ENCODE data around the gene PTPRN2.
"Not testable (repeated sequence)": the region's sequence is repeated elsewhere in the genome, so short reads cannot be mapped to it uniquely, and the experiment has no call there.

The PTPRN2 gene

DNA sequence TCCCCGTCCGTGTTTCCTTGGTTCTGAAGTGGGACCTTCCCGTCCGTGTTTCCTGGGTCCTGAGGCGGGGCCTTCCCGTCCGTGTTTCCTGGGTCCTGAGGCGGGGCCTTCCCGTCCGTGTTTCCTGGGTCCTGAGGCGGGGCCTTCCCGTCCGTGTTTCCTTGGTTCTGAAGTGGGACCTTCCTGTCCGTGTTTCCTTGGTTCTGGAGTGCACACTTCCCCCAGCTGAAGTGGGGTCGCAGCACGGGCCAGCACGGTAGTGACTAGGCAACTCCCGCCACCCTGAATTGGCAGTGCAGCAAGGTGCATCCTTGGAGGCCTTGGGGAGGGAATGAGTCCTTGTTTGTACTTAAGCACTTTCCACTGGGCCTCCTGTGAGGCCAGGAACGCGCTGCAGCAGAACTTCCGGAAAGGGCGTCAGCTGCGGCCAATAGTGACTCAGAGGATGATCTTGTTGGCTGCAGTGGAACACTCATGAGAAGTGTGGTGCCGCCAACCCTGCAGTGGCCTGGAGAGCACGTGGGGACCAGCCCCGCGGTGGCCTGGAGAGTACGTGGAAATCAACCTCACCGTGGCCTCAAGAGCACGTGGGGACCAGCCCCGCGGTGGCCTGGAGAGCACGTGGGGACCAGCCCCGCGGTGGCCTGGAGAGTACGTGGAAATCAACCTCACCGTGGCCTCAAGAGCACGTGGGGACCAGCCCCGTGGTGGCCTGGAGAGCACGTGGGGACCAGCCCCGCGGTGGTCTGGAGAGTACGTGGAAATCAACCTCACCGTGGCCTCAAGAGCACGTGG is 685.6 kb downstream of the PTPRN2 start:
- DNase-seq (ENCODE audit: low read depth in 2 of 2, low spot score in 1 of 2) = not testable (repeated sequence)

DNA sequence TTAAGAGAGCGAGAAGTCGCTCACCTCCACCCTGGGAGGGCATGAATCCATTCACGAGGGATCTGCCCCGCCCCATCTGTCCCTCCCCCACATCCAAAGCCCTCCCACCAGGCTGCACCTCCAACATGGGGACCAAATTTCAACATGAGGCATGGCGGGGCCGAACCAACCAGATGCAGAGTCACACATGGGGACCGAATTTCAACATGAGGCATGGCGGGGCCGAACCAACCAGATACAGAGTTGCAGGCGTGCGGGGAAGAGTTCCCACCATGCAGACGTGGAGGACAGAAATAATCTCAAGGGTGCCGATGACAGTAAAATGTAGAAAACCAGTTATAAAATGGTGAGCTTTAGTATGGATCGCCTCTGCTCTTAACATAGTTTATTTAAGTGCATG is 686.5 kb downstream of the PTPRN2 start:
- DNase-seq (ENCODE audit: low read depth in 2 of 2, low spot score in 1 of 2) = no peak

DNA sequence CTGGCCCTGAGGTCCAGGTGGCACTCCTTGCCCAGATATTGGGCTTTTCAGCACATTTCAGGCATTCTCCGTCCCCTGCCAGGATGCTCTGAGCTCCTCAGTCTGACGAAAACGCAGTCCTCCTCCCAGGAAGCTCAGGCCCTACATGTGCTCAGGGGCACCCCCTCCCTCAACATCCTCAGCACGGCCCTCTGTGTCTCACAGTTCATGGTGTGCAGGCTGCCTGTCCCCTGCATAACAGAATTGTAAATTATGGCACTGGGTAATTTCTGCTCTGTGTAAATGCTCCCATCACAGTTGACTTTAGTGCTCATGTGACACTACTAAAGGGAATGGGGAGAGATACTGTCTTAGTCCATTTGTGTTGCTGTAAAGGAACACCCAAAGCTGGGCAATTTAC is 687.1 kb downstream of the PTPRN2 start:
- DNase-seq (ENCODE audit: low read depth in 2 of 2, low spot score in 1 of 2) = no peak

DNA sequence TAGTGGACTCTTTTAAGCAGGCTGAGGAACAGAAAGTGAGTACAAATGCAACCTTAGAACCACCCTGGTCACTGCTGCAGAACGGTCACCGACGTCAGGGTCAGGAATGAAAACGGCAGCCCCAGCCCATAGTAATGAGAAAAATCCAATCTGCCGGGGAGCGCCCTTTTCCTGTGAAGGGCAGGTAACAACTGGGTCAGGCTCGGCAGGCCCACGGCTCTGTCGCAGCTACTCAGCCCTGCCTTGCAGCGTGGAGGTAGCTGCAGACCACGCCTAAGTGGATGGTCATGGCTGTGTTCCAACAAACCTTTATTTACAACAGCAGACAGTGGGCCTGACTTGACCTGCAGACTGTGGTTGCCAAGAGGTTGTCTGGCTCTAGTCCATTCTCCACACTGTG is 687.6 kb downstream of the PTPRN2 start:
- DNase-seq (ENCODE audit: low read depth in 2 of 2, low spot score in 1 of 2) = no peak

DNA sequence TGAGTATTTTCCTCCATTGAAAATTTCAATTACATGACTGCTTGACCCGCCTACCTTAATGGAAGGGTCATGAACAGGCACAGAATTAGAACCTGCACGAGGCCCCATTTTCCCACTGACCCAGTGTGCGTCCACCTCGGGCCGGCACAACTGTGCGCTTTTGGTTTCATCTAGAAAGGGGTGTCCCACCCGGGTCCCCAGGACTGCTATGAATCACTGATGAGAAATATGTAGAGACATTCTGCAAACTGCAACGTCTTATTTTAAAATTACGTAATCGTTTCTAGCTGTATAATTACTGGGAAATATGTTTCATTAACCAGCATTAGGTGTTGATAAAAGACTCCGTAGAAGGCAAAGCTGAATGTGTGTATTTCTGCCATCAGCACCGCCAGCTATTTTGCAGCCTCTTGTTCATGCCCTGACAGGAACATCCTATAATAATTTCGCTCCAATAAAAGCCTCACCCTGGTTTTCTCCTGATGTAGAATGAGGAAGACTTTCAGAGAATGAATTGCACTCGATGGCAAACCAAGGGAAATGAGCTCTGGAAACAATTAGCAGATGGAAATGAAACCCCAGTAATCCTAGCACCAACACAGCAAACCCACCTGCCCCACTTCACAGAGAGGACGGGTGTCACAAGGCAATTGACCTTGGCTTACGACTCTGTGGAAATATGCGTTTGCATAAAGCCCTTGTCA is 688.7 kb downstream of the PTPRN2 start:
- no peak for DNase-seq (ENCODE audit: low read depth in 2 of 2, low spot score in 1 of 2)

DNA sequence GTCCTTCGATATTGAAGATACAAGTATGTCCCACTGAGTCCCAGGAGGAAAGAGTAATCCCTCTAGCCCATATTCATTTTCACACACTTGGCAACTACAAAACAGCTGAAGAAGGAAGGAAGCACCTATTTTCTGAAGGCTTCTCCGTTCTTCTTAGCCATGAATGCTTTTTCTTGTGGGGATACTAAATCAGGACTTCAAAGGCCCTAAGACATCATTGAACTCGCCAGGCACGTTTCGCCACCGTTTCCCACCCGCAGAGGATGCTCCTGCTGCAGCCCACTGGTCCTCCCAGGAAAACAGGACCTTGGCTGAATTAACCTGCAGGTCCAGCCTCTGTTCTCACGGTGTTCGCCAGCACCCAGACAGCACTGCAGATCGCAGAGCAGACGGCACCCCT is 689.4 kb downstream of the PTPRN2 start:
- no peak for DNase-seq (ENCODE audit: low read depth in 2 of 2, low spot score in 1 of 2)

DNA sequence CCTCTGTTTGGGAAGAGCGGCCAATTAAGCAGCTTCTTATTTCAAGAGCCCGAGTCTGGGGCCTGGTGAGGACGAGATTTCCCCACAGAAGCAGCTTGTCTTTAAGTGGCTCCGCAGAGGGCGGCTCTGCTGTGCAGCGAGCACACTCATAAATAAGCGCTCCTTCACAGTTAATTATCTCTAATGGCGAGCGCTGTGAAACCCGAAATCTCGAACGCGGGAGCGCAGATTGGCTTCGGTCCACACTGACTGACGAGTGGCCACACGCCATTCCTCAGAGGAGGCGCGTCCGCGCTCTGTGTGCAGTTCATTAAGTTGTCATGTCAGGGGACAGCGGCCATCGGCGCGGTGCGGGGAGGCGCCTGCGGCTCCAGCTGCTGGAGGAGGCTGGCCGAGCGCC is 689.9 kb downstream of the PTPRN2 start:
- DNase-seq (ENCODE audit: low read depth in 2 of 2, low spot score in 1 of 2) = no peak

DNA sequence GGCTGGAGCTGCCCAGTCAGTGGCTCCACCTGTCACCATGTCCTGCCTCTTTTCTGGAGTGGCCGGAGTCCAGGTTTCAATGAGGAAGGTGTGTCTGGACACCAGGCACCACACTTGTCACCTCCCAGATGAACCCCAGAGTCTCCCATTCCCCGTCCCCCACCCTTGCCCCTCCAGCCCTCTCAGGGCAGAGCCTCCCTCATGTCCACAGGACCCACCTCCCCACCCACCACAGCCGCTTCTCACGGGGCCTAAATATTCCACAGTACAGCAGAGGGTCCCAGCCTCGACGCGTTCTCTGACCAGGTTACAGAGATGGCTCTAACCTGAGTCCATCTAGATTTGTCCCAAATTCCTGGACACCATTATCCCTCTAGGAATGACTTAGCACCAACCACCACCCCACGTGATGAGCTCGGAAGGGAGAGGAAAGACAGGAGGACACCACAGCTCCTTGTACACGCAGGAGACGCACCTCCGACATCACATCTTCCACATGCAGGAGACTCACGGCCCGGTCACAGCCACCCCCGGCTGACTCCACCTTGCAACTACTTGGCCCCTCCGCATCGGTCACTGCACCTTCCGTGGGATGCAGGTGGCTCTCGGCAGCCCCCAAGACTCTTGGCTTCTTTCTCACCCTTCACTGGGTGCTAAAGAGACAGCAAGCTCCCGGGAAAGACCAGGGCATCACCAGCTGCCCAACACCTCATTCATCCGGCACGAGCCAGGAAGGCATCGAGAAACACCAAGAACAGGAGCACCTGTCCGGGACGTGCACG is 690.7 kb downstream of the PTPRN2 start:
- no peak for DNase-seq (ENCODE audit: low read depth in 2 of 2, low spot score in 1 of 2)

DNA sequence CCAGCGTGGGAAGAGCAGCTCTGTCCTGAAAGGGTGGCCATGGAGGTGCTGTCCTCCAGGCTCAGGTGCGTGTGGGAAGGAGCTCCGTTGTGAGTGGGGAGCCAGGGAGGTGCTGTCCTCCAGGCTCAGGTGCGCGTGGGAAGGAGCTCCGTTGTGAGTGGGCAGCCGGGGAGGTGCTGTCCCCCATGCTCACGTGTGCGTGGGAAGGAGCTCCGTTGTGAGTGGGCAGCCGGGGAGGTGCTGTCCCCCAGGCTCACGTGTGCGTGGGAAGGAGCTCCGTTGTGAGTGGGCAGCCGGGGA is 691.3 kb downstream of the PTPRN2 start:
- DNase-seq (ENCODE audit: low read depth in 2 of 2, low spot score in 1 of 2) = not testable (repeated sequence)

DNA sequence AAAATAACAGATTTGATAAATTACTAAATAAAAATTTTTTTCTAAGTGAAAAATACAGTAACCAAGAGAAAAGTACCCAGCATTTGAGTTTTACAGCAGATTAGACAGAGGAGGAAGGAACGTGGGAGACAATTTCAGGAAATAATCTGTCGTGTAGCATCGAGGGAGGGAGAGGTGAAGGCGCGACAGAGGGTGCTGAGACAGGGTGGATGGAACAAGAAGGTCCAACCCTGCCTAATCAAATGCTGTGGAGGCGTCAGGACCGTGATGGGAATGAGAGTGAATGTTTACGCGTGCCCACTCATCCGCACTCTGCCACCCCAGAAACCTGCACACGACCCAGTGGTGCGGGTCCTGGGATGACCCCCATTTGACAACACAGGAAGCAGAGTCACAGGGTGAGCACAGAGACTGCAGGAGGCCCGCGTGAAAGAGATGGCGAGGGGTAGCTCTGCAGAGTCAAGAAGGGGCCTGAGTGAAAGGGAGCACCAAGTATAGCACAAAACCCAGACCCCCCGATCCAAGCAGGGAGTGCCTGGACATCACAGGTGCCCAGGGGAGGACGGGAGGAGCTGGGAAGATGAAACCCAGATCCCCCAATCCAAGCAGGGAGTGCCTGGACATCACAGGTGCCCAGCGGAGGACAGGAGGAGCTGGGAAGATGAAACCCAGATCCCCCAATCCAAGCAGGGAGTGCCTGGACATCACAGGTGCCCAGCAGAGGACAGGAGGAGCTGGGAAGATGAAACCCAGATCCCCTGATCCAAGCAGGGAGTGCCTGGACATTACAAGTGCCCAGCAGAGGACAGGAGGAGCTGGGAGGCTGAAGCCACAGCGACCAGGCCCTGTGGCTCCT is 691.9 kb downstream of the PTPRN2 start:
- DNase-seq (ENCODE audit: low read depth in 2 of 2, low spot score in 1 of 2) = no peak

DNA sequence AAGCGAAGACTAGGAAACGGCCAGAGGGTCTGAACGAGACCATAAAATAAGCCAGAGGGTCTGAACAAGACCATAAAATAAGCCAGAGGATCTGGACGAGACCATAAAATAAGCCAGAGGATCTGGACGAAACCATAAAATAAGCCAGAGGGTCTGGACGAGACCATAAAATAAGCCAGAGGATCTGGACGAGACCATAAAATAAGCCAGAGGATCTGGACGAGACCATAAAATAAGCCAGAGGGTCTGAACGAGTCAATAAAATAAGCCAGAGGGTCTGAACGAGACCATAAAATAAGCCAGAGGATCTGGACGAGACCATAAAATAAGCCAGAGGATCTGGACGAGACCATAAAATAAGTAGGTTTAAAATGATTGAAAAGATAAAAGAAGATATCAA is 692.5 kb downstream of the PTPRN2 start:
- DNase-seq (ENCODE audit: low read depth in 2 of 2, low spot score in 1 of 2) = not testable (repeated sequence)

DNA sequence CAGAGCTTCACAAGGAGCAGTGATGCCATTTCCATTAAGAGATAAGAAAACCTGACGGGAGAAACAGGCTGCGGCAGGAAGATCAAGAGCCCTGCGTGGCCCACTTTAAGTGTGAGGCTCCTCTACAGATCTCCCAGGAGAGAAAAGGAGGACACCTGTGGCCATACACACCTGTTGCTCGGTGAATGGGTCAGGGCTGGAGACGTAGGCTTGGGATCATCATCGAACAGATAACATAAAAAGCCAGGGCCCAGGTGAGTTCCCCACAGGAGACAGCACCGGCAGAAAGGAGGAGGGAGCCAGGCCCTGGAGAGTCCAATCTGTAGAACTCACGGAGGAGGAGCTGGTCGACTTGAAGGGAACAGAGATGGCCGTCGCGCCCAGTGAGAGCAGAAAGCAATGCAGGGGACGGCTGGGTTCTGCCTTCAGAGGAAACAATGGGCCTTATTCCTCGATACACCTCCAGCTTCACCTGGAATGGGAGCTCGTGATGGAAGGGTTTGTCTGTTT is 694.0 kb downstream of the PTPRN2 start:
- no peak for DNase-seq (ENCODE audit: low read depth in 2 of 2, low spot score in 1 of 2)

DNA sequence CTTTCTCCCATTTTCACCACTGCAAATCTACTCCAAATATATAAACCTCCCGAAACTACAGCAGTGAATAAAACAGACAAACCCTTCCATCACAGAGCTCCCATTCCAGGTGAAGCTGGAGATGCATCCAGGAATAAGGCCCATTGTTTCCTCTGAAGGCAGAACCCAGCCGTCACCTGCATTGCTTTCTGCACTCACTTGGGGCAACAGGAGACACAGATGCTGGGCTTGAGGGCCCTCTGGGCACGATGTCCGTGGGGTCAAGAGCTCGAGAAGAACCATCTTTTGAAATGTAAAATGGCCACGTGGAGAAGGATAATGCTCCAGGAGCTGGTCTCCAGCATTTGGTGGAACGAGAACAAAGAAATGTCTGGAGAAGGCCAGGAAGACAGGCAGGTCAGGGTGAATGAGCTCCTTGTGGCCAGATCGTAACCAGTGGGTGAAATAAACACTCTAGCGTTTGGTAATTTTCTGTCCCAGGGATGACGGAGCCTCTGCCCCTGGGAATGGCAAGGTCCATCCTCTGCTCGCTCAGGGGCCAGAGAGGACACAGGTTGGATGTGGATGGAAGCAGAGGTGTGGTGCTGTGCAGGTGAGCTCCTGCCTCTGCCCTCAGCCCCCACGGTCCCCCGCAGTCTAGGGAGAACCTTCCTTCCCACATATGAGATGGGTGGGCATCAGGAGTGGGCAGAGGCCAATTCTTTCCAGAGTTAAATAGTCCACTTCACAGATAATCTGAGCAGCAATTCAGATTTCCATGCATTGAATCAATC is 694.7 kb downstream of the PTPRN2 start:
- no peak for DNase-seq (ENCODE audit: low read depth in 2 of 2, low spot score in 1 of 2)

DNA sequence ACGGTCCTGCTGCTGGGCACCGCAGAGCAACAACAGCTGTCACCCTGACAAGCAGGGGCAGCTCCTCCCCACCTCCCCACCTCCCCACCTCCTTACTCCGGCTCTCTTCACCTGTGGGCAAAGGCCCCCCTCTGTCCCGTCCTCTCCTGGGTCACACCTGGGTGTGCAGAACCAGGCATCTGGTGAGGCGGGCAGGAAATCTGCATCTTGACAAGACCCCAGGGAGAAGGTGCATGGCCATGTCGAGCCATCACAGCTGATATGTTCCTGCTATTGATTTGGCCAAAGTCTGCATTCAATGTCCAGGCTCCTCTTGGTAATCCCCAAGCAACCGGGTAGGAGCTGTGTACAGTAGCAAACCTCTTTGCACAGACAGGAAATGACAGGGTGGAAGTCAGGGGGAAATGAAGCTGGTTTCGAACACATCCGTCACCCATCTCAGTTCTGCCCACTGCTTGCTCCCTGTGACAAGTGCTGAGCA is 696.7 kb downstream of the PTPRN2 start:
- DNase-seq (ENCODE audit: low read depth in 2 of 2, low spot score in 1 of 2) = no peak

DNA sequence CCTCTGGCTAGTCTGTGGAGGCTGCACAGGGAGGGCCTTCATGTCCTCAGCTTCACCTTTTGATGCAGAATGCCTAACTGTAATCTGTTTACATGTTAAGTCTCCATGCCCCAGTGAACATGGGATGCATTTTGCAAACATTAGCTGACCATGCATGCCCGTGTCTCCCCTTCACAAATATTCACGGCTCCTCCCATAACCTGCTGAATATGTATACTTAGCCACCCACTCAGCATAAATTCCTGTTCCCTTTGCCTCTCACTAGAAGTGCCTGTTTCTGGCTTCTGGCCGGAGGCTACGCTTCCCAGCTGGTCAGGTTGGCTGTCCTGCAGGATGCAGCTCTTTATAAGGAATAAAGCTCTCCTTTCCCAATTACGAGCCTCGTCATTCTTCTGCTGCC is 698.1 kb downstream of the PTPRN2 start:
- DNase-seq (ENCODE audit: low read depth in 2 of 2, low spot score in 1 of 2) = no peak

DNA sequence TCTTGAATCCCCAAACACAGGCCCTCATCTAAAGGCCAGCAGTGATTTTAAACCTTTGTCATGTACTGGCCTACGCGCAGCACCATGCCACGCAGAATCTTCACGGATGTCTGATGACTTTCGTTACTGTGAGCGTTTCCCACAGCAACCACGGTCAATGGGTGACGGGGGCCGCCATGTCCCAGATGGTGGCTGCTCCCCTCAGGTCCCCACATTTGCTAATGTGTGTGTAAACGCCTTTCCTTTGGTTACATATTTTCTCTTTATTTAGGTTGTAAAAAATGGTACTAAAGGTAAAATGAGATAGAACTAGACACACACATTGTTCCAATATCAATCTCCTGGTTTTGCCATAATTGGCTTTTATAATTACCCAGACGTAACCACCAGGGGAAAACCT is 699.0 kb downstream of the PTPRN2 start:
- DNase-seq (ENCODE audit: low read depth in 2 of 2, low spot score in 1 of 2) = no peak

DNA sequence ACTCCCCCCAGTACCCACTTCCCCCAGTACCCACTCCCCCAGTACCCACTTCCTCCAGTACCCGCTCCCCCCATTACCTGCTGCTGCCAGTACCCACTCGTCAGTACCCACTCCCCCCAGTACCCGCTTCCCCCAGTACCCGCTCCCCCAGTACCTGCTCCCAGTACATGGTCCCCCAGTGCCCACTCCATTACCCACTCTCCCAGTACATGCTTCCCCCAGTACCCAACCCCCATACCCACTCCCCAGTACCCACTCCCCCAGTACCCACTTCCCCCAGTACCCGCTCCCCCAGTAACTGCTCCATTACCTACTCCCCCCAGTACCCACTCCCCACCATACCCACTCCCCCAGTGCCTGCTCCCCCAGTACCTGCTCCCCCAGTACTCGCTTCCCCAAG is 700.2 kb downstream of the PTPRN2 start:
- DNase-seq (ENCODE audit: low read depth in 2 of 2, low spot score in 1 of 2) = no peak

DNA sequence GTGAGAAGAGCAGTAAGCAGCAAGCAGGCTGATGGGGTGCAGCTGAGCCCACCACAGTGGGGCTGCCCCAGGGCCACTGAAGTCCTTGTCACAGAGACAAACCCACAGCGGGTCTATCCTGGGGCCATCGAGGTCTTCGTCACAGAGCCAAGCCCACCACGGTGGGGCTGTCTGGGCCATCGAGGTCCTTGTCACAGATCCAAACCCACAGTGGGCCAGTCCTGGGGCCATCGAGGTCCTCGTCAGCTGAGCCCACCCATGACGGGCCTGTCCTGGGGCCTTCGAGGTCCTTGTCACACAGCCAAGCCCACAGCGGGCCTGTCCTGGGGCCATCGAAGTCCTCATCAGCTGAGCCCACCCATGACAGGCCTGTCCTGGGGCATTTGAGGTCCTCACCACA is 700.9 kb downstream of the PTPRN2 start:
- DNase-seq (ENCODE audit: low read depth in 2 of 2, low spot score in 1 of 2) = no peak

DNA sequence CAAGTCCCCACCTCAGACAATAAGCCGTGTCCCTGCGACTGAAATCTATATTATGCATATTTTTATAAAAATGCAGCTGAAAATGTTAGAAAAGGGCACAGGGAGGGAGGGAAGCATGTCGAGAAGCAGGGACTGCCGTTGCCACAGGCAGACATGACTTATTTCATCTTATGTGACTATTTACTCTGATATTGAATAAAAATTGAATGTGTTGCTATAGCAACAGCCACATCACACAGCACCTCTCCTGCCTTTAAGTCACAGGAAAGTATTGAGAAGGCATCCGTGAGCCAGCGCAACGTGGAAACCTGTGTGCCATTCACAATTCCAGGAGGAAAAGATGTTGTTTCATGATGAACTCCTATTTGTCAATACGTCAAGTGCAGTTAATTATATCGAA is 701.4 kb downstream of the PTPRN2 start:
- no peak for DNase-seq (ENCODE audit: low read depth in 2 of 2, low spot score in 1 of 2)

DNA sequence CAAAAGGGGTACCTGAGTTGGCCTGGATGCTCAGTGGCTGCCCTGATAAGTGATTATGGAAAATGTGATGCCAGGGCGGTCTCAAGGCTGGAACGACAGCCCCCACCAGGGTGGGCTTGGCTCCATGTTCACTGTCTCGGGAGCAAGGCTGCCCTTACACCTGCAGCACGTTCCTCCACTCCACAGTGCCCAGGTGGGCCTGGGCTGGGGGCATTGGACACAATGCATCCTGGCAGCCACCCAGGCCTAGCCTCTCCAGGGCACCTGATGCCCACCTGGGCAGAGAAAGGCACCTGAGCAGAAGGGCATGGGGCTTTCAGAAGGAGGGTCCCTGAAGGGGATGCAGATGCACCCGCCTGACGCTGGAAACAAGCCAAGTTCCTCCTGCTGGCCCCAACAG is 702.5 kb downstream of the PTPRN2 start:
- no peak for DNase-seq (ENCODE audit: low read depth in 2 of 2, low spot score in 1 of 2)

Measured in stimulated activated CD8-positive, alpha-beta memory T cell treated with anti-CD3 and anti-CD28 coated beads, Interleukin-4, amount 100 ng/mL, for 4 hours (primary cell).